ENCODE data around the gene LCOR. TPM values are rescaled to one million over a fixed set of nuclear protein-coding genes. Genes with fewer than 3 reads are reported as not detected.

The LCOR gene
- total RNA-seq, 1 experiment from 2014 or later: 42.1 TPM

DNA sequence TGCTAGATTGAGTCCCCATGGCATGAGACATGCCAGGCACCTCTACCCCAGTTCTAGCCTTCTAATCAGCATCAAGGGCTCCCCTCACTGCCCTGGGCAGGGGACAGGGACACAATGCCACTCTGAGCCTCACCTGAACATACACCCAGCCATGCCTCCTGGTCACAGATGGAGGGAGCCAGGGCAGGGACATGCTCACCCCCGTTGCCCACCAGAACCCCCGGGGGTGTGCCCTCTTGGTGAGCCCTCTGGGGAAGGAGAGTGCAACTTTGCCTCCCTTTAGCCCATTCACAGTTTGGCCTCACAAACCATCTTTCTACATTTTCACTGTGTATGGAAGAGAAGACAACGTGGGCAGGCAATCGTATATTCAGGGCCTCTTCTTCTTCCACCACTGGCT, 167.2 kb downstream of the LCOR start:
- no CpG with 5 or more reads among the region's 4 CpGs for WGBS (ENCODE audit: extremely low coverage, insufficient read length, low lambda C conversion rate)
- no peak for DNase-seq

More for the DNA sequence above, 167.2 kb downstream of the LCOR start:
- H3K9me3 ChIP-seq (ENCODE audit: control insufficient read depth, low read depth, low read length): no peaks in the 10 kb centered on the region
- no peaks in the 10 kb centered on the region for H3K27me3 ChIP-seq (ENCODE audit: insufficient read depth, low read length)
- H4K20me1 ChIP-seq (ENCODE audit: control insufficient read depth, insufficient read depth, insufficient read length): no peaks in the 10 kb centered on the region
- H3K23me2 ChIP-seq (ENCODE audit: insufficient read length, low read depth, low read length, poor library complexity, severe bottlenecking): no peaks in the 10 kb centered on the region
- no peak overlapping the region for H3K4ac ChIP-seq (ENCODE audit: low read depth, low read length)
- no peak overlapping the region for H3T11ph ChIP-seq (ENCODE audit: low read length)
- no peak overlapping the region; the same call in 1 of the 2 replicates for H3K14ac ChIP-seq (ENCODE audit: insufficient read depth, low read length)
- H2BK12ac ChIP-seq (ENCODE audit: insufficient read length, low read depth, low read length): no peak overlapping the region
- no peak overlapping the region for H3K23ac ChIP-seq (ENCODE audit: insufficient read length, low read depth, low read length)
- Mint-ChIP-seq H3K4me3 (no peak overlapping the region), H3K4me1 (0 out of 4 replicates have a peak, but pooled peaks cover 2% of the 10 kb centered on the region in 2 experiments), H3K27ac (no peak overlapping the region), H3K9me3 (no peaks in the 10 kb centered on the region), H3K27me3 (ENCODE audit: low read depth) (no peaks in the 10 kb centered on the region), H3K36me3 (ENCODE audit: insufficient read depth in 1 of 3, low read depth in 3 of 3) (no peaks in the 10 kb centered on the region; a peak in 1 of 7 replicates)
- H2BK15ac ChIP-seq (ENCODE audit: low read depth, low read length): no peak overlapping the region
- H3K79me2 ChIP-seq (ENCODE audit: insufficient read depth, low read length): no peaks in the 10 kb centered on the region
- no peak overlapping the region for H3K27ac ChIP-seq (ENCODE audit: insufficient read length, low read depth, low read length)
- no peak overlapping the region for H2AK5ac ChIP-seq (ENCODE audit: insufficient read length, low read length)
- H3K4me2 ChIP-seq (ENCODE audit: insufficient read depth, insufficient read length, low read length): no peak overlapping the region
- no peak overlapping the region for H4K8ac ChIP-seq (replicated peaks; ENCODE audit: insufficient read length, low read depth, low read length)
- TF ChIP-seq, protein P1, sequence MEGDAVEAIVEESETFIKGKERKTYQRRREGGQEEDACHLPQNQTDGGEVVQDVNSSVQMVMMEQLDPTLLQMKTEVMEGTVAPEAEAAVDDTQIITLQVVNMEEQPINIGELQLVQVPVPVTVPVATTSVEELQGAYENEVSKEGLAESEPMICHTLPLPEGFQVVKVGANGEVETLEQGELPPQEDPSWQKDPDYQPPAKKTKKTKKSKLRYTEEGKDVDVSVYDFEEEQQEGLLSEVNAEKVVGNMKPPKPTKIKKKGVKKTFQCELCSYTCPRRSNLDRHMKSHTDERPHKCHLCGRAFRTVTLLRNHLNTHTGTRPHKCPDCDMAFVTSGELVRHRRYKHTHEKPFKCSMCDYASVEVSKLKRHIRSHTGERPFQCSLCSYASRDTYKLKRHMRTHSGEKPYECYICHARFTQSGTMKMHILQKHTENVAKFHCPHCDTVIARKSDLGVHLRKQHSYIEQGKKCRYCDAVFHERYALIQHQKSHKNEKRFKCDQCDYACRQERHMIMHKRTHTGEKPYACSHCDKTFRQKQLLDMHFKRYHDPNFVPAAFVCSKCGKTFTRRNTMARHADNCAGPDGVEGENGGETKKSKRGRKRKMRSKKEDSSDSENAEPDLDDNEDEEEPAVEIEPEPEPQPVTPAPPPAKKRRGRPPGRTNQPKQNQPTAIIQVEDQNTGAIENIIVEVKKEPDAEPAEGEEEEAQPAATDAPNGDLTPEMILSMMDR (conservative IDR thresholded peaks at IDR 0.05): no peak
- no peak overlapping the region for H3K56ac ChIP-seq (ENCODE audit: insufficient read length, low read depth, low read length)
- H4K91ac ChIP-seq (ENCODE audit: insufficient read length, low read depth, low read length): no peak overlapping the region
- no peaks in the 10 kb centered on the region for H3K4me1 ChIP-seq (ENCODE audit: insufficient read depth, low read length)
- no peak overlapping the region for H2AFZ ChIP-seq (ENCODE audit: low read length)
- H2BK120ac ChIP-seq (ENCODE audit: low read depth, low read length, poor library complexity, severe bottlenecking): no peak overlapping the region
- no peak overlapping the region for H4K5ac ChIP-seq (ENCODE audit: insufficient read length, low read depth, low read length)
- H3K79me1 ChIP-seq (ENCODE audit: insufficient read depth, low read depth, low read length, poor library complexity, severe bottlenecking): no peaks in the 10 kb centered on the region
- no peak overlapping the region for H2BK5ac ChIP-seq (ENCODE audit: insufficient read length, low read length)
- H2BK20ac ChIP-seq (ENCODE audit: low read depth, low read length, poor library complexity, severe bottlenecking): no peak overlapping the region
- no peak overlapping the region for H3K18ac ChIP-seq (ENCODE audit: insufficient read length, low read depth, low read length)
- no peak overlapping the region for H3K9ac ChIP-seq (ENCODE audit: extremely low read depth, insufficient read length, low read length)

Measured in H9 (cell line).